Smooth muscle cell (in vitro differentiated cells): ENCODE data around the gene GRID1. TPM values are rescaled to one million over a fixed set of nuclear protein-coding genes. Genes with fewer than 3 reads are reported as not detected.

Source experiments
- DNase-seq: peaks from one replicate; lab custom pipeline; 2025; ENCODE audit not compliant: unreplicated experiment; lab: John Stamatoyannopoulos, UW
- H2AFZ ChIP-seq: fragments of 200-600 bp; sonication (generic); 2 replicates; pipeline ENCODE4 v1.6.0; 2016; ENCODE audit warnings: antibody characterized with exemption, low read depth, mild to moderate bottlenecking
- H3F3A ChIP-seq: fragments of 200-600 bp; sonication (generic); 2 replicates; pipeline ENCODE4 v1.6.0; 2017; ENCODE audit warnings: antibody characterized with exemption, low read depth
- H3K27ac ChIP-seq: fragments of 200-600 bp; sonication (generic); 2 replicates; pipeline ENCODE4 v1.5.1; 2016; ENCODE audit warnings: low read depth, mild to moderate bottlenecking
- H3K27me3 ChIP-seq: fragments of 200-600 bp; sonication (generic); 2 replicates; pipeline ENCODE4 v1.6.1; 2016; ENCODE audit warnings: low read depth, mild to moderate bottlenecking
- H3K36me3 ChIP-seq: fragments of 200-600 bp; sonication (generic); 2 replicates; pipeline ENCODE4 v1.5.1; 2016; ENCODE audit warnings: low read depth
- H3K4me1 ChIP-seq: fragments of 200-600 bp; sonication (generic); 2 replicates; pipeline ENCODE4 v1.5.1; 2016; ENCODE audit warnings: low read depth
- H3K4me2 ChIP-seq: fragments of 200-600 bp; sonication (generic); 2 replicates; pipeline ENCODE4 v1.6.0; 2016; ENCODE audit warnings: mild to moderate bottlenecking
- H3K4me3 ChIP-seq: fragments of 200-600 bp; sonication (generic); 2 replicates; pipeline ENCODE4 v1.5.1; 2016; ENCODE audit warnings: mild to moderate bottlenecking
- H3K79me2 ChIP-seq: fragments of 200-600 bp; sonication (generic); 2 replicates; pipeline ENCODE4 v1.6.0; 2016; ENCODE audit warnings: low read depth, mild to moderate bottlenecking
- H3K9ac ChIP-seq: fragments of 200-600 bp; sonication (generic); 2 replicates; pipeline ENCODE4 v1.6.0; 2016; ENCODE audit warnings: low read depth
- H3K9me3 ChIP-seq: fragments of 200-600 bp; sonication (generic); replicated peaks from 2 replicates; pipeline ENCODE4 v1.5.1; 2016; ENCODE audit warnings: low read depth
- H4K20me1 ChIP-seq: fragments of 200-600 bp; sonication (generic); 2 replicates; pipeline ENCODE4 v1.6.0; 2016; ENCODE audit warnings: low read depth
- CTCF ChIP-seq: fragments of 200-600 bp; sonication (generic); IDR thresholded peaks from 2 replicates; pipeline ENCODE4 v1.5.1; 2017; ENCODE audit warnings: borderline replicate concordance, mild to moderate bottlenecking, antibody characterized with exemption; ENCODE audit not compliant: insufficient read depth, poor library complexity, severe bottlenecking
- WGBS: methylation state at CpG from one replicate; pipeline ENCODE4 v1.1.7; 2016; ENCODE audit warnings: low lambda C conversion rate; 5-methylcytosine and 5-hydroxymethylcytosine counted together
- polyA plus RNA-seq: library from polyadenylated mRNA; unstranded; fragments of >200 nt; fragmentation: Nextera tagmentation; extraction: Ambion mirVana; gene quantifications from 2 replicates; pipeline ENCODE4 v1.2.1, GENCODE V29; 2016
- total RNA-seq: library from RNA; depleted of rRNA; stranded (reverse); fragments of >200 nt; gene quantifications from 2 replicates; pipeline ENCODE4 v1.2.3, GENCODE V29; 2014

The GRID1 gene
- total and polyA plus RNA-seq, 2 experiments from 2014 or later = 4.4 to 7.4 TPM

- Histone ChIP-seq H3K79me2 (no peaks in the 10 kb centered on the region), H4K20me1 (peaks cover 22% of the 10 kb centered on the region), H3K36me3 (no peaks in the 10 kb centered on the region), H3K9ac (no peak overlapping the region), H3K4me1 (no peaks in the 10 kb centered on the region), H2AFZ (no peak overlapping the region), H3K27me3 (no peaks in the 10 kb centered on the region), H3K9me3 (no peaks in the 10 kb centered on the region), H3K27ac (no peak overlapping the region), H3K4me3 (no peak overlapping the region), H3F3A (no peaks in the 10 kb centered on the region), H3K4me2 (no peak overlapping the region)
- DNase-seq = no peak
- TF ChIP-seq CTCF = no peak
- WGBS = 88% methylated on average over 15 of the region's 15 CpGs
Observed at GRCh38 chr10:86197166-86197790, 169.3 kb downstream of the GRID1 start.

GRCh38 chr10:86195521-86196157 is 171.0 kb downstream of the GRID1 start:
- no peak overlapping the region for H3K4me2 ChIP-seq
- H2AFZ ChIP-seq = no peak overlapping the region
- no peaks in the 10 kb centered on the region for H3K27me3 ChIP-seq
- no peak for TF ChIP-seq CTCF
- 93% methylated on average over 14 of the region's 14 CpGs for WGBS
- no peak overlapping the region for H3K9ac ChIP-seq
- peaks cover 19% of the 10 kb centered on the region for H4K20me1 ChIP-seq
- H3K4me3 ChIP-seq = no peak overlapping the region
- H3K9me3 ChIP-seq = no peaks in the 10 kb centered on the region
- no peaks in the 10 kb centered on the region for H3K4me1 ChIP-seq
- H3F3A ChIP-seq = no peaks in the 10 kb centered on the region
- H3K27ac ChIP-seq = no peak overlapping the region
- DNase-seq = no peak
- H3K36me3 ChIP-seq = no peaks in the 10 kb centered on the region
- H3K79me2 ChIP-seq = no peaks in the 10 kb centered on the region

- 84% methylated on average over 5 of the region's 5 CpGs for WGBS
- Histone ChIP-seq H3K4me1 (no peaks in the 10 kb centered on the region), H3F3A (no peaks in the 10 kb centered on the region), H4K20me1 (peaks cover 23% of the 10 kb centered on the region), H2AFZ (no peak overlapping the region), H3K9ac (no peak overlapping the region), H3K27ac (no peak overlapping the region), H3K27me3 (no peaks in the 10 kb centered on the region), H3K9me3 (no peaks in the 10 kb centered on the region), H3K79me2 (no peaks in the 10 kb centered on the region), H3K4me3 (no peak overlapping the region), H3K36me3 (no peaks in the 10 kb centered on the region), H3K4me2 (no peak overlapping the region)
- no peak for TF ChIP-seq CTCF
- DNase-seq = no peak
Observed at GRCh38 chr10:86194684-86195083, 171.9 kb downstream of the GRID1 start.

GRCh38 chr10:86193841-86194240 is 172.8 kb downstream of the GRID1 start:
- H3K4me1 ChIP-seq = no peaks in the 10 kb centered on the region
- 85% methylated on average over 4 of the region's 4 CpGs for WGBS
- no peak overlapping the region for H3K9ac ChIP-seq
- no peak overlapping the region for H3K4me2 ChIP-seq
- no peaks in the 10 kb centered on the region for H3K27me3 ChIP-seq
- H3K36me3 ChIP-seq = no peaks in the 10 kb centered on the region
- no peak for DNase-seq
- no peak overlapping the region for H3K4me3 ChIP-seq
- no peaks in the 10 kb centered on the region for H3K9me3 ChIP-seq
- no peak overlapping the region for H2AFZ ChIP-seq
- no peak for TF ChIP-seq CTCF
- peaks cover 23% of the 10 kb centered on the region for H4K20me1 ChIP-seq
- no peak overlapping the region for H3K27ac ChIP-seq
- H3F3A ChIP-seq = no peaks in the 10 kb centered on the region
- H3K79me2 ChIP-seq = no peaks in the 10 kb centered on the region
